ENCODE data around the gene LYZL1. TPM values are rescaled to one million over a fixed set of nuclear protein-coding genes. Genes with fewer than 3 reads are reported as not detected.
"Not testable (repeated sequence)": the region's sequence is repeated elsewhere in the genome, so short reads cannot be mapped to it uniquely, and the experiment has no call there.

LYZL1 gene
- total RNA-seq, 1 donor from 2014 or later = not detected

- no peak for DNase-seq (ENCODE audit: low spot score)
- intact Hi-C loops (cut with DNase I) = no loop called here
- ATAC-seq = peak; percentile 58
Measured at GRCh38 chr10:29353305-29353704, 64.4 kb downstream of the LYZL1 start.

- intact Hi-C loops (cut with DNase I) = no loop called here
- no peak for DNase-seq (ENCODE audit: low spot score)
- peak; percentile 63 for ATAC-seq
Measured at GRCh38 chr10:29353887-29354561, 65.2 kb downstream of the LYZL1 start.

GRCh38 chr10:29355411-29355991, 66.6 kb downstream of the LYZL1 start:
- ATAC-seq (no peak), DNase-seq (ENCODE audit: low spot score) (no peak)
- intact Hi-C loops (cut with DNase I) = no loop called here

- ATAC-seq (no peak), DNase-seq (ENCODE audit: low spot score) (no peak)
- intact Hi-C loops (cut with DNase I) = no loop called here
Measured at GRCh38 chr10:29356931-29357330, 68.1 kb downstream of the LYZL1 start.

GRCh38 chr10:29358010-29358616, 69.2 kb downstream of the LYZL1 start:
- ATAC-seq = no peak
- intact Hi-C loops (cut with DNase I) = no loop called here
- DNase-seq (ENCODE audit: low spot score) = no peak

GRCh38 chr10:29360215-29360853, 71.5 kb downstream of the LYZL1 start:
- intact Hi-C loops (cut with DNase I); ATAC-seq; DNase-seq (ENCODE audit: low spot score): not testable (repeated sequence)
